ENCODE results near the gene PDP2. TPM values are rescaled to one million over a fixed set of nuclear protein-coding genes. Genes with fewer than 3 reads are reported as not detected.

The PDP2 gene
- total RNA-seq, 3 donors from 2014 or later (not counting 1 experiment from before 2014, with no cell fraction given): 10.2 to 16.5 (median 11.0) TPM

DNA sequence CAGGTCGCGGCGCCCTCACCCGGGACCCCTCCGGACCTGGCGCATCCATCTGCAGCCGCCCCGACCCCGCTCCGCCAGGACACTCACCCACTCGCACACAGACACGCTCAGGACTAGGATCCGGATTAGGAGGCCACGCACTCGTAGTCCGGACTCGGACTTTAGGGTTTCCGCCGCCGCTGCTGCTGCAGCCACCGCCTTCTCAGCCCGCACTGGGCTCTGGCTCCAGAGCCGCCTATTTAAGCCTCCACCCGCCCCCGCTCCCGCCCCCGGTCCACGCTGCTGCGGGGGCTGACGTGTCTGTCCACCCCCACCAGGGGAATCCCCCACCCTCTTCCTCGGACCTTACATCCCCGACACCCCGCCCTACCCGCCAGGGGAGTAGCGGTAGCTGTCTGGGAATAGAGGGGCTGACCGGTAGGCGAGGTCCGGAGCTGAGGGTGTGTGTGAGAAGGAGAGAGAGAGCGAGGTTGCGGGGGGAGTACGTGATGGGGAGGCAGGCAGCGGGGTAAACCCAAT is 45.1 kb downstream of the PDP2 start, which contains the start of gene RRAD:
TSS of gene RRAD (minus strand) at position 214 of the 519 bp plus-strand sequence. CDS start 356 bp downstream, outside the sequence.
- Mint-ChIP-seq H3K27me3 (ENCODE audit: low read depth in 2 of 2) (peaks cover 10 to 29% of the 10 kb centered on the region in 2 donors), H3K4me3 (peak within 1 kb of the TSS; percentile 80), H3K36me3 (no peaks in the 10 kb centered on the region), H3K9me3 (no peaks in the 10 kb centered on the region), H3K4me1 (peaks cover 0 to 13% of the 10 kb centered on the region in 2 donors), H3K27ac (peak within 1 kb of the TSS; percentile 46 to 66)
- Histone ChIP-seq H3K27me3 (ENCODE audit: control insufficient read depth, insufficient read depth, low read length) (peaks cover 19% of the 10 kb centered on the region), H3K27ac (ENCODE audit: low read length) (no peak within 1 kb of the TSS), H3K9me3 (ENCODE audit: control insufficient read depth, insufficient read depth, low read length) (no peaks in the 10 kb centered on the region), H3K36me3 (ENCODE audit: control insufficient read depth, insufficient read depth, low read length) (no peaks in the 10 kb centered on the region), H3K4me3 (ENCODE audit: low read length) (peak within 1 kb of the TSS; percentile 26), H3K4me1 (ENCODE audit: control insufficient read depth, insufficient read depth, low read length) (peaks cover 13% of the 10 kb centered on the region)
- DNase-seq (peak; percentile 26 to 34), ATAC-seq (peak; percentile 27 to 64 (median 58))
- TF ChIP-seq, protein P1, sequence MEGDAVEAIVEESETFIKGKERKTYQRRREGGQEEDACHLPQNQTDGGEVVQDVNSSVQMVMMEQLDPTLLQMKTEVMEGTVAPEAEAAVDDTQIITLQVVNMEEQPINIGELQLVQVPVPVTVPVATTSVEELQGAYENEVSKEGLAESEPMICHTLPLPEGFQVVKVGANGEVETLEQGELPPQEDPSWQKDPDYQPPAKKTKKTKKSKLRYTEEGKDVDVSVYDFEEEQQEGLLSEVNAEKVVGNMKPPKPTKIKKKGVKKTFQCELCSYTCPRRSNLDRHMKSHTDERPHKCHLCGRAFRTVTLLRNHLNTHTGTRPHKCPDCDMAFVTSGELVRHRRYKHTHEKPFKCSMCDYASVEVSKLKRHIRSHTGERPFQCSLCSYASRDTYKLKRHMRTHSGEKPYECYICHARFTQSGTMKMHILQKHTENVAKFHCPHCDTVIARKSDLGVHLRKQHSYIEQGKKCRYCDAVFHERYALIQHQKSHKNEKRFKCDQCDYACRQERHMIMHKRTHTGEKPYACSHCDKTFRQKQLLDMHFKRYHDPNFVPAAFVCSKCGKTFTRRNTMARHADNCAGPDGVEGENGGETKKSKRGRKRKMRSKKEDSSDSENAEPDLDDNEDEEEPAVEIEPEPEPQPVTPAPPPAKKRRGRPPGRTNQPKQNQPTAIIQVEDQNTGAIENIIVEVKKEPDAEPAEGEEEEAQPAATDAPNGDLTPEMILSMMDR (IDR thresholded peaks at IDR 0.05): no peak
- intact Hi-C loops (cut with micrococcal nuclease): no loop called here
- WGBS (ENCODE audit: insufficient coverage): 13% methylated on average over 32 of the region's 42 CpGs

DNA sequence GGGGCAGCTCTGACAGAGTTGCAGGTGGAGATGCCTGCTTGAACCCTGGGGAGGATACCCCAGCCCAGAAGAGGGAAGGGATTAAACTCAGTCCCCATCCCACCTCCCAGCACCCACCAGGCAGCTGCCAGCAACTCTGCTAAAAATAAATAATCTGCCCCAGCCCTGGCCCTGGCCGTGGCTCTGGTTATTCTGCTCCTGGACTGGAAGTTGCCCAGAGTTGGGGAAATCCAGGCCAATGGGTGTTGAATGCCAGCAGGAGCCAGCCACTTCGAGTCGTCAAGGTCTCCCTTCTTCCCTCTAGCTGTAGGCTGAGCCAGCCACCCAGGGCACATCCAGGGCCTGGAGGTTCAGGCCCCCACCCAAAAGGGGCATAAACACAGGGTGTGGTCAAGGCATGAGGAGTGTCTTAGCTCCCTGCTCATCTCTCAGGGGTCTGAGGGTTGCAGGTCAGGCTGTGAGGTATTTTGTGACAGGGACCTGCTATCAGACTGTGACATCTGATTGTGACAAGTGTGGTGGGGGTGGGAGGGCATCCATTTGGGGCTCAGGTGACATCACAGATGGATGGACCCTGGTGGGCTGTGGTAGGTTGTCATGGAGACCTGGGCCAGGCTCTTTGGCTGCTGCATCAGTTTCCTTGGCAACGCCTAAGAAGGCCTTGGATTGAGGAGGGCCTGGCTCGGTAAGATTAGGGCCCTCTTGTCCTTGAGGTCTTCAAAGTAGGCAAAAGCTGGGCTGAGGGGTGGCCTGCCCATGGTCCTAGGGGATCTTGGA is 46.0 kb downstream of the PDP2 start:
- WGBS (ENCODE audit: insufficient coverage): 89% methylated on average over 5 of the region's 5 CpGs
- H3K4me3 Mint-ChIP-seq: peak overlapping the region; percentile 80
- no peak for ATAC-seq
- intact Hi-C loops (cut with micrococcal nuclease): no loop called here
- H3K36me3 Mint-ChIP-seq: no peaks in the 10 kb centered on the region
- H3K9me3 Mint-ChIP-seq: no peaks in the 10 kb centered on the region
- H3K27me3 Mint-ChIP-seq (ENCODE audit: low read depth in 2 of 2): peaks cover 10 to 24% of the 10 kb centered on the region in 2 donors
- Histone ChIP-seq H3K27me3 (ENCODE audit: control insufficient read depth, insufficient read depth, low read length) (peaks cover 17% of the 10 kb centered on the region), H3K9me3 (ENCODE audit: control insufficient read depth, insufficient read depth, low read length) (no peaks in the 10 kb centered on the region), H3K4me1 (ENCODE audit: control insufficient read depth, insufficient read depth, low read length) (peaks cover 13% of the 10 kb centered on the region), H3K27ac (ENCODE audit: low read length) (no peak overlapping the region), H3K36me3 (ENCODE audit: control insufficient read depth, insufficient read depth, low read length) (no peaks in the 10 kb centered on the region), H3K4me3 (ENCODE audit: low read length) (no peak overlapping the region)
- H3K4me1 Mint-ChIP-seq: peaks cover 0 to 13% of the 10 kb centered on the region in 2 donors
- peak overlapping the region in 1 of 2 donors; percentile 66 for H3K27ac Mint-ChIP-seq
- TF ChIP-seq, protein P1 (IDR thresholded peaks at IDR 0.05): no peak
- no peak for DNase-seq

DNA sequence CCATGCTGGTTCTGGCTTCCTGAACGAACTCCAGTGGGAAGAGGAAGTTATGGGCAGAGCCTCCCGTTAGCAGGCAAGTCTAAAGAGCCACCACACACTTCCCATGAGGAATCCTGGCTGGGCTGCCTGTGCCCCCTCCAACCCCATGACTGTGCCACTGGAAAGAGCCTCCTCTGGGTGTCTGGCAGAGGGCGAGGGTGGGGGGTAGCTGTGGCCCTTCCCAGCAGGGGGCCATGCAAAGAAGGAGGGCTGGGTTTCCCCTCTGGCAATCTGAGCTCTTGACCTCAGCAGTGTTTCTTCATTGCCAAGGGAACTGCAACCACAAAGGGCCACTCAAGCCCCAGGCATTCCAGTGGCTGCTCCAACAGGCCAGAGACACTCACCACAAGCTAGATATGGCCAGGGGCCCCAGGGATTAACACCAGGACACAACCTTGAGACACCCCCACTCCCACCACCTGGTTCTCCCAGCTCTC is 46.7 kb downstream of the PDP2 start:
- DNase-seq (no peak), ATAC-seq (no peak)
- peaks cover 13% of the 10 kb centered on the region for H3K4me1 ChIP-seq (ENCODE audit: control insufficient read depth, insufficient read depth, low read length)
- no peak overlapping the region for H3K27ac Mint-ChIP-seq
- no peaks in the 10 kb centered on the region for H3K36me3 ChIP-seq (ENCODE audit: control insufficient read depth, insufficient read depth, low read length)
- 73% methylated on average over 2 of the region's 3 CpGs for WGBS (ENCODE audit: insufficient coverage)
- H3K36me3 Mint-ChIP-seq: no peaks in the 10 kb centered on the region
- H3K4me1 Mint-ChIP-seq: peaks cover 5 to 18% of the 10 kb centered on the region in 2 donors
- no peak overlapping the region for H3K27ac ChIP-seq (ENCODE audit: low read length)
- TF ChIP-seq, protein P1 (IDR thresholded peaks at IDR 0.05): no peak
- H3K4me3 ChIP-seq (ENCODE audit: low read length): no peak overlapping the region
- peaks cover 17% of the 10 kb centered on the region for H3K27me3 ChIP-seq (ENCODE audit: control insufficient read depth, insufficient read depth, low read length)
- intact Hi-C loops (cut with micrococcal nuclease): no loop called here
- peaks cover 10 to 22% of the 10 kb centered on the region in 2 donors for H3K27me3 Mint-ChIP-seq (ENCODE audit: low read depth in 2 of 2)
- H3K9me3 ChIP-seq (ENCODE audit: control insufficient read depth, insufficient read depth, low read length): no peaks in the 10 kb centered on the region
- no peak overlapping the region for H3K4me3 Mint-ChIP-seq
- H3K9me3 Mint-ChIP-seq: no peaks in the 10 kb centered on the region

All from natural killer cell (primary cell).